COLO668 (cell line): ENCODE results near the gene RIMS4.

Experiments
- DNase-seq: peaks from one replicate; lab custom pipeline; 2025; ENCODE audit not compliant: unreplicated experiment; lab: John Stamatoyannopoulos, UW

RIMS4 gene

GRCh38 chr20:44703956-44704488 is 106.3 kb downstream of the RIMS4 start:
- DNase-seq, result no peak

- no peak for DNase-seq
These were observed 107.0 kb downstream of the RIMS4 start for GRCh38 chr20:44703183-44703925.

GRCh38 chr20:44702776-44703175 is 107.6 kb downstream of the RIMS4 start:
- DNase-seq, result no peak

GRCh38 chr20:44701858-44702256 is 108.5 kb downstream of the RIMS4 start:
- no peak for DNase-seq
